Mucosa of rectum (tissue), 2 donors: ENCODE results near the gene CENPM.
A peak's percentile ranks its signal among the peaks of the same experiment; 100 is the strongest.

Experiments used
- H3K27ac ChIP-seq, 2 donors: one replicate each; pipeline ENCODE4 v1.7.0; 2013; ENCODE audit warnings: inconsistent platforms in 2 of 2, low read depth in 2 of 2, low read length in 2 of 2
- H3K27me3 ChIP-seq, 2 donors: one replicate each; pipeline ENCODE4 v1.7.0; 2013; ENCODE audit warnings: low read length in 2 of 2; ENCODE audit not compliant: control insufficient read depth in 2 of 2, insufficient read depth in 2 of 2
- H3K36me3 ChIP-seq, 2 donors: one replicate each; pipeline ENCODE4 v1.7.0; 2013; ENCODE audit warnings: low read length in 2 of 2; ENCODE audit not compliant: control insufficient read depth in 2 of 2, insufficient read depth in 2 of 2
- H3K4me1 ChIP-seq, 2 donors: one replicate each; pipeline ENCODE4 v1.7.0; 2013; ENCODE audit warnings: low read length in 2 of 2, mild to moderate bottlenecking in 1 of 2; ENCODE audit not compliant: control insufficient read depth in 2 of 2, insufficient read depth in 2 of 2
- H3K4me3 ChIP-seq, 2 donors: one replicate each; pipeline ENCODE4 v1.7.0; 2013; ENCODE audit warnings: low read length in 2 of 2
- H3K9ac ChIP-seq, 2 donors: one replicate each; pipeline ENCODE4 v1.7.0; 2013; ENCODE audit warnings: low read length in 2 of 2, low read depth in 1 of 2, mild to moderate bottlenecking in 1 of 2
- H3K9me3 ChIP-seq, 2 donors: one replicate each; pipeline ENCODE4 v1.7.0; 2013; ENCODE audit warnings: low read length in 2 of 2; ENCODE audit not compliant: control insufficient read depth in 2 of 2
- donor health status: healthy.
- donor health status: Normal muscosa, but diverticular disease.

CENPM gene

DNA sequence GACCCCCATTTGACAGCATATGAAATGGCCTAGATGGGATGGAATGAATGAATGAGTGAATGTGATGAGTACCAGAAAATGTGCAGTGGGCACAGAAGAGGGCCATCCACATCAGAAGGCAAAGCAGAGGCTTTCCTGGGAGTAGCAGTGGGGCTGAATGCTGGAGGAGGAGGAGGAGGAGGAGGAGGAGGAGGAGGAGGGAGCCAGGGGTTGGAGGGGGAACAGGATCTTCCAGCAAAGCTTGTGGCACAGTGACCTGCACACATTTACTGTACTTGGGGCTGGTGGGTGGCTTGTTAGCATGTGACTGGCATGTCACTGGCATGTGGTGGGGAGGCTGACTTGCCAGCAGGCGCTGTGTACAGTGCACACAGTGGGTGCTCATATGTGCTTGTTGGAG is 31.8 kb upstream of the CENPM start:
- no peak overlapping the region for H3K4me3 ChIP-seq
- H3K9ac ChIP-seq, result no peak overlapping the region
- peaks cover 4 to 7% of the 10 kb centered on the region in 2 donors for H3K4me1 ChIP-seq

DNA sequence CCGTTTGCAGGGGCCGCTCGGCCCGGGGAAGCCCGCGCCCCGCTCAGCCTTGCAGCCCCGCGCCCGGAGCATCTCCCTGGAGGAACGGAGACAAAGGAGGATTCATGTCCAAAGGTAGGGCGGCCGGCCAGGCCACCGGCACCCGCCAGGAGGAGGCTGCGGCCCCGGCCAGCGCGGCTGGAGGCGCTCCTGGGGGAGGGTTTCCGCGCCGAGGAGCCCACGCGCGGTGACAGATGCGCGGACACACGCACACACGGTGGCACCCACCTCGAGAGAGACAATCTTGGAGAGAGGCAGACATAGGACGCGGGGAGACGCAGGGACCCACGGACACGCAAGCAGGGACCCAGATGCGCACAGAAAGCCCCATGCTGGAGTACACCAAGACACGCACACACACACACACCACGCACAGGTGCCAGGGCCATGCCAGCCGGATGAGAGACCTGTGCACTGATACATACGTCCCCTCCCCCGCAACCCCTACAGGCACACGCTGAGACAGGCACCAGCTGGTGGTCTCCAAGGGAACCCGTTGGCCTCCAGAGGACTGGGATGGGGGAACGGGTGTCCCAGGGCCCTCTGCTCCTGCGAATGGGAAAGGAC is 30.1 kb upstream of the CENPM start:
- Histone ChIP-seq H3K4me3 (peak overlapping the region; percentile 26 to 39), H3K9me3 (no peaks in the 10 kb centered on the region), H3K4me1 (peaks cover 4 to 7% of the 10 kb centered on the region in 2 donors), H3K27ac (no peak overlapping the region), H3K27me3 (peaks cover 16 to 28% of the 10 kb centered on the region in 2 donors), H3K9ac (no peak overlapping the region), H3K36me3 (no peaks in the 10 kb centered on the region)

More for the DNA sequence above, 31.8 kb upstream of the CENPM start:
- no peak overlapping the region for H3K27ac ChIP-seq
- no peaks in the 10 kb centered on the region for H3K36me3 ChIP-seq
- H3K9me3 ChIP-seq, result no peaks in the 10 kb centered on the region
- peaks cover 16 to 25% of the 10 kb centered on the region in 2 donors for H3K27me3 ChIP-seq

- H3K36me3 ChIP-seq, result no peaks in the 10 kb centered on the region
- H3K9me3 ChIP-seq, result no peaks in the 10 kb centered on the region
- H3K9ac ChIP-seq, result no peak overlapping the region
- no peak overlapping the region for H3K27ac ChIP-seq
- peak overlapping the region in 1 of 2 donors; percentile 26 for H3K4me3 ChIP-seq
- H3K27me3 ChIP-seq, result peaks cover 16 to 28% of the 10 kb centered on the region in 2 donors
- H3K4me1 ChIP-seq, result peaks cover 4 to 7% of the 10 kb centered on the region in 2 donors
Measured at GRCh38 chr22:41976070-41976901, 29.3 kb upstream of the CENPM start.

DNA sequence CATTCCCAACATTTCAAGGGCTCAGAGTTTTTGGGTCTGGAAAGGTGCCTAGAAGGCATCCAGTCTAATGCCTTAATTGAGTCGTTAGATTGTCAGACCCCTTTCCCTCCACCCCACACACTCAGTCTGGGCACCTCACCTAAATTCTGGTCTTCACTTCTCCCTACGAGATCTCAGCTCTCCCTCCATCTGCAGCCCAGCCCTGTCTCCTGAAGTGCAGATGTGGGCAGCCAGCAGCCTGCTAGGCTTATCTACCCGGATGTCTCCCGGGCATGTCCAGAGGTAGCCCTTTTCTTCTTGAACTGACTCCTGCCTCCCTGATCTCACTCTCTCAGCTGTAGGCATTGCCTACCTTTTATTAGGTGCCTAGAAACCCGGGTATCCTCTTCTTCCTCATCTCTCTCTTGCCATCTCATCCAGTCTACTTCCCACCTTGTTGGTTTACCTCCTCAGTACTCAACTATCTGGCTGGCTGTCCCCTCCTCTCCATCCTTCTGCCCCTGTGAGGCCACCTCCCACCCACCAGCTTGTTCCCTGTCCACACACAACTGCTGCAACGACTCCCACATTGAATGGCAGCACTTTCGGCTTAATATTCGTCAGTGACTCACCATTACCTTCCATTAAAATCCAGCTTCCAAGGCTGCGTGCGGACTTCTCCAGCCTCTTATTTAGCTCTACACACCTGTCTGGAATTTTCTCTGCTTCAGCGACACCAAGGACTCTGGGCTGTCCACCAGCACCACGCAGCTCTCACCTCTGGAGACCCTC is 28.5 kb upstream of the CENPM start:
- no peak overlapping the region for H3K4me3 ChIP-seq
- H3K27me3 ChIP-seq, result peaks cover 21 to 28% of the 10 kb centered on the region in 2 donors
- H3K36me3 ChIP-seq, result no peaks in the 10 kb centered on the region
- H3K9ac ChIP-seq, result no peak overlapping the region
- peaks cover 4 to 7% of the 10 kb centered on the region in 2 donors for H3K4me1 ChIP-seq
- H3K27ac ChIP-seq, result no peak overlapping the region
- H3K9me3 ChIP-seq, result no peaks in the 10 kb centered on the region

DNA sequence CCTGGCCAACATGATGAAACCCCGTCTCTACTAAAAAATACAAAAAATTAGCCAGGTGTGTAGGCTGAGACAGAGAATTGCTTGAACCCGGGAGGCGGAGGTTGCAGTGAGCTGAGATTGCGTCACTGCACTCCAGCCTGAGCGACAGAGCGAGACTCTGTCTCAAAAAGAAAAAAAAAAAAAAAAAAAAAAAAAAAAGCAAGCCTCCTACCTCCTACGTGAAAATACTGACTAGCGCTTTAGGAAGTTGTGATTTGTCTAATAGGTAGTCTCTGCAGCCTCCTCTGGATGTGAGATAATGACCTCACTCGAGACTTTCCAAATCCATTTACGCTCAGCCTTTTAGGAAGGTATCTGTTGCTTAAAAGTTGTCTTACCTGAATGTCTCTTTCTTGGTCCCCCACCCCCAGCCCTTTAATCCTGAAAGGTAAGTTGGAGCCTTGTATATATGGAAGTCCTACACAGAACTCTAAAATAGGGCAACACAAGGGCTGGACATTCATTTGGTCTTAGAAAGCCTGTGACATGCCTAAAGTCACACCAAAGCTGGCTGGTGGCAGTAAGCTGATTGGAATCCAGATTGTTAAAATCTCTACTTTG is 27.8 kb upstream of the CENPM start:
- Histone ChIP-seq H3K4me1 (peaks cover 4 to 7% of the 10 kb centered on the region in 2 donors), H3K27me3 (peaks cover 21 to 28% of the 10 kb centered on the region in 2 donors), H3K4me3 (no peak overlapping the region), H3K27ac (no peak overlapping the region), H3K36me3 (no peaks in the 10 kb centered on the region), H3K9ac (no peak overlapping the region), H3K9me3 (no peaks in the 10 kb centered on the region)

DNA sequence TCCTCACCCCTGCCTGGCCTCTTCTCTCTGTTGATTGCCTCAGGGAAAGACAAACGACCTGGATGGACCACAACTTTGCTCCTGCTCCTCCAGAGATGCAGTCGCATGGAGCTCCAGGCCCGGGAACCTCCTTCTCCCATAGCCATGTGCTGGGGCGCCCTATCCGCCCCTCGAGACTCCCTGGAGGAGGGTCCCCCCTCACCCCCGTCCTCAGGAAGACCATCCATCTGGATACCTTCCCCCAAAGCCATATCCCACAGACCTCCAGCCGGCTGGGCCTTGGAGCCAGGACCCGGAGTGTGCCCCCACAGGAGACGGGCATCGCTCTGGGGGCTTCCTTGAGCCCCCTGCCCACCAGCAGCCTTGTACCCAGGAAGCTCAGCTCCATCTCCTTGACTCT is 24.5 kb upstream of the CENPM start:
- H3K36me3 ChIP-seq, result no peaks in the 10 kb centered on the region
- no peak overlapping the region for H3K4me3 ChIP-seq
- no peaks in the 10 kb centered on the region for H3K9me3 ChIP-seq
- H3K27me3 ChIP-seq, result peaks cover 17% of the 10 kb centered on the region in 2 donors
- H3K9ac ChIP-seq, result no peak overlapping the region
- H3K27ac ChIP-seq, result no peak overlapping the region
- H3K4me1 ChIP-seq, result no peaks in the 10 kb centered on the region

DNA sequence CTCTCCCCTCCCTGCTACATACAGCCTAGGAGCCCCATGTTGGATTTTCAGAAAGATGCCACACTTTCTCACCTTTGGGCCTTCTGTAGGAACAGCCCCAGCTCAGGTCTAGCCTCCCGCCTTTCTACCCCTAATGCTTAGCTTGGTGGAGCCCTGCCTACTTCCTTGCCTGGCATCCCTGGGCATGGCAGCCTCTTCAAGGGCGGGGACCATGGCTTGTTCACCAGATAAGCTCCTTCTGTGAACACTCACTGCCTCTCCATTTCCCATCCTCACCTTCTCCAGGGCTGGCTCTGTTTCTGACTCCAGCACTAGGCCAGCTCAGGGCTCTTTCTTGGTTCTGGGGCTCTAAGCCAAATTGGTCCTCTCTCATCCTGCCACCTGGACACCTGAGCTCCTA is 23.6 kb upstream of the CENPM start:
- peaks cover 10% of the 10 kb centered on the region in 2 donors for H3K27me3 ChIP-seq
- no peaks in the 10 kb centered on the region for H3K36me3 ChIP-seq
- no peak overlapping the region for H3K9ac ChIP-seq
- no peaks in the 10 kb centered on the region for H3K4me1 ChIP-seq
- H3K27ac ChIP-seq, result no peak overlapping the region
- H3K4me3 ChIP-seq, result no peak overlapping the region
- H3K9me3 ChIP-seq, result no peaks in the 10 kb centered on the region

DNA sequence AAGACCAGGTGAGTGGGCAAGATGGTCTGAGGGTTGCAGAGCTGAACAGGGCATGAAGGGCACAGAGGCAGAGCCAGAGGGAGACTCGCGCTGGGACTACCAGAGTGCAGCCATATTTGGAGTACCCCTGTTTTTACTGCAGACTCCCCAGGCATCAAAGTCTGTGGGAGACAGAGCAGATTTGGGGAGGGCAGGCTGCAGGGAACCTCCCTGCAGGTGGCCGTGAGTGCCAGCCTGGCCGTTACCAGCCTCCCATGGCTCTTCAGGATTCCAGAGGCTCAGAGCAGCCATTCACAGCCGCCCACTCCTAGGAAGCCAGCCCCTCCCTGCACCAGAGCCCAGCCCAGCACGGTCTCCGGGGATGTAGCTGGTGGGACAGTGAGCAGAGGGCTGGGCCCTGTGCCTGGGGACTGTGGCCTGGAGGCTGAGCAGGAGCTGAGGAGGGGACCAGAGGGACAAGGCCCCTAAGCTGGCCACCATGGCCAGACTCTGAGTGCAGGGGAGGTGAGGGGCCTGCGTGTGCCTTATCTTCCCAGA is 22.2 kb upstream of the CENPM start, which contains the start of gene SEPTIN3:
SEPTIN3 (plus strand) TSS at position 334 of the 537 bp plus-strand sequence. CDS start 2,050 bp downstream, outside the sequence.
- Histone ChIP-seq H3K4me1 (no peaks in the 10 kb centered on the region), H3K9ac (no peak within 1 kb of the TSS), H3K27ac (no peak within 1 kb of the TSS), H3K36me3 (no peaks in the 10 kb centered on the region), H3K9me3 (no peaks in the 10 kb centered on the region), H3K27me3 (peaks cover 5 to 6% of the 10 kb centered on the region in 2 donors), H3K4me3 (no peak within 1 kb of the TSS)

- Histone ChIP-seq H3K27me3 (peaks cover 3 to 5% of the 10 kb centered on the region in 2 donors), H3K36me3 (no peaks in the 10 kb centered on the region), H3K9ac (no peak overlapping the region), H3K27ac (no peak overlapping the region), H3K4me3 (no peak overlapping the region), H3K4me1 (no peaks in the 10 kb centered on the region), H3K9me3 (no peaks in the 10 kb centered on the region)
Measured at GRCh38 chr22:41968601-41969000, 21.6 kb upstream of the CENPM start.
